ENCODE data around the gene METRN.

Gene METRN

GRCh38 chr16:728131-728889, 13.4 kb downstream of the METRN start:
- ChIA-PET CTCF (interaction anchor here (0.7 to 1.3 kb wide), 3 partner anchors 57 to 67 kb away, joined by 3 to 6 read pairs (median 4); no protein-coding TSS in a partner anchor), POLR2A (ENCODE audit: low non-redundant PET) (no interaction called here)
- no peak for TF ChIP-seq CTCF (conservative IDR thresholded peaks at IDR 0.05; ENCODE audit: low read depth)
- DNase-seq (ENCODE audit: low spot score): peak; percentile 77
- H3K27ac ChIP-seq: peak overlapping the region; percentile 95

GRCh38 chr16:728890-729744, 14.2 kb downstream of the METRN start:
- ChIA-PET CTCF (interaction anchor here (0.7 to 1.2 kb wide), 4 partner anchors 13 to 68 kb away, joined by 3 to 4 read pairs (median 4); partner anchors contain the start of gene MSLN), POLR2A (ENCODE audit: low non-redundant PET) (no interaction called here)
- no peak for DNase-seq (ENCODE audit: low spot score)
- no peak for TF ChIP-seq CTCF (conservative IDR thresholded peaks at IDR 0.05; ENCODE audit: low read depth)
- peak overlapping the region; percentile 95 for H3K27ac ChIP-seq

- no peak for TF ChIP-seq CTCF (conservative IDR thresholded peaks at IDR 0.05; ENCODE audit: low read depth)
- POLR2A ChIA-PET (ENCODE audit: low non-redundant PET): no interaction called here
- no peak for DNase-seq (ENCODE audit: low spot score)
- CTCF ChIA-PET: interaction anchor here (0.6 to 1.2 kb wide), 4 partner anchors 14 to 69 kb away, joined by 3 to 4 read pairs (median 4); partner anchors contain the start of gene MSLN
- peak overlapping the region; percentile 95 for H3K27ac ChIP-seq
Measured at GRCh38 chr16:729768-730665, 15.1 kb downstream of the METRN start.

- POLR2A ChIA-PET (ENCODE audit: low non-redundant PET): no interaction called here
- no peak for TF ChIP-seq CTCF (conservative IDR thresholded peaks at IDR 0.05; ENCODE audit: low read depth)
- H3K27ac ChIP-seq: peak overlapping the region; percentile 95
- CTCF ChIA-PET: interaction anchor here (0.6 to 1.3 kb wide), 2 partner anchors 19 to 70 kb away, joined by 3 to 6 read pairs; no protein-coding TSS in a partner anchor
- DNase-seq (ENCODE audit: low spot score): no peak
Measured at GRCh38 chr16:730666-731509, 16.0 kb downstream of the METRN start.

- no peak for DNase-seq (ENCODE audit: low spot score)
- ChIA-PET POLR2A (ENCODE audit: low non-redundant PET) (no interaction called here), CTCF (interaction anchor here (1.3 kb wide), 1 partner anchor 20 kb away, joined by 6 read pairs; no protein-coding TSS in a partner anchor)
- no peak for TF ChIP-seq CTCF (conservative IDR thresholded peaks at IDR 0.05; ENCODE audit: low read depth)
- peak overlapping the region; percentile 95 for H3K27ac ChIP-seq
Measured at GRCh38 chr16:732332-732731, 17.4 kb downstream of the METRN start.

Measured in RWPE1 (cell line).